H1 (cell line): ENCODE data around the gene DSE. TPM values are rescaled to one million over a fixed set of nuclear protein-coding genes. Genes with fewer than 3 reads are reported as not detected.

Source experiments
- CTCF ChIA-PET: fragments of 300-600 bp; sonication (Branson Sonifier 250); formaldehyde crosslinking; loops from one replicate; lab custom pipeline; 2021; ENCODE audit not compliant: partially characterized antibody; lab: Charles Lee
- POLR2A ChIA-PET: fragments of 300-600 bp; sonication (Branson Sonifier 250); formaldehyde crosslinking; loops from one replicate; lab custom pipeline; 2021; ENCODE audit warnings: inconsistent platforms; ENCODE audit not compliant: partially characterized antibody; lab: Charles Lee
- DNase-seq, 2 experiments: peaks; one replicate each; pipeline versions ENCODE4 v3.0.0 to v3.0.0-alpha.2; 2010 to 2022; ENCODE audit warnings: low spot score in 2 of 2, low read depth in 1 of 2, mixed read lengths in 1 of 2
- FAIRE-seq: peaks from 2 replicates; lab custom pipeline; 2011; peaks lifted over from hg19 to GRCh38; lab: Jason Lieb, UNC
- H2AFZ ChIP-seq: 2 replicates; pipeline ENCODE4 v1.8.1; 2012; ENCODE audit warnings: low read length, inconsistent platforms
- H2AK5ac ChIP-seq: 2 replicates; pipeline ENCODE4 v1.6.1; 2013; ENCODE audit warnings: low read depth, low read length
- H2BK120ac ChIP-seq: replicated peaks from 2 replicates; pipeline ENCODE3; 2013; ENCODE audit warnings: low read depth, low read length, inconsistent platforms
- H2BK12ac ChIP-seq: 2 replicates; pipeline ENCODE4 v1.6.1; 2013; ENCODE audit warnings: low read depth, low read length
- H2BK15ac ChIP-seq: 2 replicates; pipeline ENCODE4 v1.6.1; 2013; ENCODE audit warnings: low read length
- H2BK20ac ChIP-seq: 2 replicates; pipeline ENCODE4 v1.6.1; 2013; ENCODE audit warnings: low read length
- H2BK5ac ChIP-seq: 2 replicates; pipeline ENCODE4 v1.6.1; 2013; ENCODE audit warnings: low read depth, low read length
- H3K14ac ChIP-seq: 2 replicates; pipeline ENCODE4 v1.6.1; 2013; ENCODE audit warnings: inconsistent platforms; ENCODE audit not compliant: insufficient read length
- H3K18ac ChIP-seq: 2 replicates; pipeline ENCODE4 v1.6.1; 2013; ENCODE audit warnings: low read length; ENCODE audit errors: extremely low read depth
- H3K23ac ChIP-seq: 2 replicates; pipeline ENCODE4 v1.6.1; 2013; ENCODE audit warnings: inconsistent platforms; ENCODE audit not compliant: insufficient read length
- H3K23me2 ChIP-seq: 2 replicates; pipeline ENCODE4 v1.6.1; 2013; ENCODE audit warnings: low read depth, low read length
- H3K27ac ChIP-seq: 2 replicates; pipeline ENCODE4 v1.6.1; 2011; ENCODE audit warnings: low read depth, low read length, inconsistent platforms
- H3K27me3 ChIP-seq, 4 experiments: replicated peaks in 1 of 4; 1 replicate in 1 of 4; 2 replicates in 3 of 4; pipeline versions ENCODE4 v1.6.1 to v1.8.1; 2011 to 2013; ENCODE audit warnings: low read length in 3 of 4, mild to moderate bottlenecking in 3 of 4, inconsistent platforms in 2 of 4, mixed read lengths in 2 of 4, moderate library complexity in 1 of 4; ENCODE audit not compliant: control insufficient read depth in 3 of 4, insufficient read depth in 3 of 4; ENCODE audit errors: extremely low read depth in 1 of 4
- H3K36me3 ChIP-seq, 4 experiments: 2 replicates each; pipeline versions ENCODE4 v1.6.1 to v1.8.1; 2011 to 2013; ENCODE audit warnings: mild to moderate bottlenecking in 4 of 4, low read length in 3 of 4, moderate library complexity in 2 of 4, control low read depth in 1 of 4, inconsistent platforms in 1 of 4; ENCODE audit not compliant: insufficient read depth in 4 of 4, control insufficient read depth in 2 of 4
- H3K4ac ChIP-seq: replicated peaks from 2 replicates; pipeline ENCODE3; 2013; ENCODE audit warnings: low read length, low read depth, mixed read lengths, inconsistent platforms; ENCODE audit not compliant: insufficient read length
- H3K4me1 ChIP-seq, 4 experiments: replicated peaks in 1 of 4; 1 replicate in 1 of 4; 2 replicates in 3 of 4; pipeline versions ENCODE4 v1.6.1 to v1.8.1; 2011 to 2013; ENCODE audit warnings: low read length in 3 of 4, inconsistent platforms in 2 of 4, mixed read lengths in 1 of 4; ENCODE audit not compliant: insufficient read depth in 4 of 4, control insufficient read depth in 3 of 4
- H3K4me2 ChIP-seq, 2 experiments: 2 replicates each; pipeline versions ENCODE4 v1.6.1 to v1.8.1; 2011 to 2013; ENCODE audit warnings: low read depth in 2 of 2, low read length in 2 of 2, control low read depth in 1 of 2, inconsistent platforms in 1 of 2, mild to moderate bottlenecking in 1 of 2; ENCODE audit not compliant: insufficient read depth in 1 of 2
- H3K4me3 ChIP-seq, 4 experiments: fragments of 200-600, 300-600 bp in 1 of 4; sonication (generic), shearing (Covaris generic), sonication (Bioruptor Twin) in 1 of 4; 2 replicates each; pipeline versions ENCODE4 v1.5.1 to v1.8.1; 2011 to 2016; ENCODE audit warnings: low read length in 4 of 4, low read depth in 3 of 4, control low read depth in 2 of 4, inconsistent platforms in 2 of 4, mild to moderate bottlenecking in 2 of 4, mixed read lengths in 1 of 4, moderate library complexity in 1 of 4; ENCODE audit not compliant: insufficient read depth in 2 of 4; ENCODE audit errors: extremely low read depth in 1 of 4
- H3K56ac ChIP-seq: replicated peaks from 2 replicates; pipeline ENCODE3; 2013; ENCODE audit warnings: low read depth, mild to moderate bottlenecking, mixed read lengths, low read length, inconsistent platforms; ENCODE audit not compliant: insufficient read length
- H3K79me1 ChIP-seq: 2 replicates; pipeline ENCODE4 v1.6.1; 2013; ENCODE audit warnings: low read depth, low read length, control low read depth
- H3K79me2 ChIP-seq, 2 experiments: 2 replicates each; pipeline versions ENCODE4 v1.6.1 to v1.8.1; 2012 to 2013; ENCODE audit warnings: low read length in 2 of 2, mild to moderate bottlenecking in 2 of 2, inconsistent platforms in 1 of 2; ENCODE audit not compliant: insufficient read depth in 2 of 2, control insufficient read depth in 1 of 2
- H3K9ac ChIP-seq, 4 experiments: replicated peaks in 1 of 4; 1 replicate in 1 of 4; 2 replicates in 3 of 4; pipeline versions ENCODE4 v1.6.1 to v1.8.1; 2011 to 2013; ENCODE audit warnings: low read depth in 3 of 4, low read length in 3 of 4, control low read depth in 2 of 4, mild to moderate bottlenecking in 2 of 4, moderate library complexity in 2 of 4, inconsistent platforms in 1 of 4; ENCODE audit errors: extremely low read depth in 1 of 4
- H3K9me3 ChIP-seq, 2 experiments: 2 replicates each; pipeline versions ENCODE4 v1.6.1 to v1.8.1; 2012 to 2013; ENCODE audit warnings: mild to moderate bottlenecking in 2 of 2, moderate library complexity in 2 of 2, control low read depth in 1 of 2, inconsistent platforms in 1 of 2, low read depth in 1 of 2, low read length in 1 of 2, mixed read lengths in 1 of 2; ENCODE audit not compliant: insufficient read depth in 2 of 2
- H4K20me1 ChIP-seq, 2 experiments: replicated peaks in 1 of 2; 2 replicates each; pipeline versions ENCODE3 to v1.8.1; 2011 to 2013; ENCODE audit warnings: inconsistent platforms in 2 of 2, low read length in 2 of 2, mild to moderate bottlenecking in 1 of 2; ENCODE audit not compliant: insufficient read depth in 2 of 2, control insufficient read depth in 1 of 2
- H4K5ac ChIP-seq: 2 replicates; pipeline ENCODE4 v1.6.1; 2013; ENCODE audit warnings: low read length, low read depth, mixed read lengths, inconsistent platforms; ENCODE audit not compliant: insufficient read length
- H4K8ac ChIP-seq: 2 replicates; pipeline ENCODE4 v1.8.0; 2013; ENCODE audit warnings: mild to moderate bottlenecking, moderate library complexity, low read length, inconsistent platforms; ENCODE audit not compliant: insufficient read depth; ENCODE audit errors: extremely low read depth
- H4K91ac ChIP-seq: replicated peaks from 2 replicates; pipeline ENCODE3; 2013; ENCODE audit warnings: low read length, mixed read lengths, inconsistent platforms; ENCODE audit not compliant: insufficient read length
- KDM5A ChIP-seq: fragments of 200-600 bp; IDR thresholded peaks from 2 replicates; pipeline ENCODE4 v1.7.1; 2012; ENCODE audit warnings: mild to moderate bottlenecking, low read length, inconsistent platforms, mixed read lengths
- PHF8 ChIP-seq: fragments of 200-600 bp; sonication (generic); conservative IDR thresholded peaks from 2 replicates; pipeline ENCODE4 v1.7.1; 2012; ENCODE audit warnings: low read depth, mild to moderate bottlenecking, inconsistent platforms, low read length, moderate library complexity
- POLR2AphosphoS5 ChIP-seq: IDR thresholded peaks from 2 replicates; pipeline ENCODE4 v1.6.1; 2011; ENCODE audit warnings: low read depth, low read length
- TEAD4 ChIP-seq: IDR thresholded peaks from 2 replicates; pipeline ENCODE4 v1.6.1; 2012; ENCODE audit warnings: low read depth, low read length, inconsistent platforms, mixed read lengths
- WGBS, 2 experiments: shearing (Covaris generic) in 1 of 2; methylation state at CpG; one replicate each; pipeline versions ENCODE4 v1.1.6 to v1.1.7; 2013 to 2015; ENCODE audit warnings: low lambda C conversion rate in 2 of 2, mixed read lengths in 2 of 2, inconsistent platforms in 1 of 2, low coverage in 1 of 2, missing lambda C conversion rate in 1 of 2; ENCODE audit not compliant: insufficient replicate concordance in 2 of 2, insufficient coverage in 1 of 2, insufficient read length in 1 of 2; ENCODE audit errors: extremely low coverage in 1 of 2, missing lambda C conversion rate in 1 of 2; 5-methylcytosine and 5-hydroxymethylcytosine counted together
- polyA plus RNA-seq, 7 experiments: library from polyadenylated mRNA; depleted of rRNA in 3 of 7; stranded (reverse) in 5 of 7; unstranded in 2 of 7; fragments of >200 nt in 5 of 7; fragments of 200-250 nt in 2 of 7; gene quantifications; 1 replicate in 5 of 7; 2 replicates in 1 of 7; 4 replicates in 1 of 7; pipeline versions ENCODE4 v1.2.1 to v1.2.3, GENCODE V29; 2011 to 2013; ENCODE audit warnings: missing spikeins in 2 of 7, mixed read lengths in 2 of 7
- total RNA-seq: library from RNA; stranded (reverse); fragmentation: NEBNext Ultra II Directional; extraction: Animal tissue kit (Norgen Biotek cat#: 25700); gene quantifications from 2 replicates; pipeline ENCODE4 v1.2.1, GENCODE V29; 2021

The DSE gene
- total and polyA plus RNA-seq, 2 of the 8 experiments (the other 6 are each of a cell fraction or from before 2014, with no cell fraction given), result 32.5 to 94.4 TPM

DNA sequence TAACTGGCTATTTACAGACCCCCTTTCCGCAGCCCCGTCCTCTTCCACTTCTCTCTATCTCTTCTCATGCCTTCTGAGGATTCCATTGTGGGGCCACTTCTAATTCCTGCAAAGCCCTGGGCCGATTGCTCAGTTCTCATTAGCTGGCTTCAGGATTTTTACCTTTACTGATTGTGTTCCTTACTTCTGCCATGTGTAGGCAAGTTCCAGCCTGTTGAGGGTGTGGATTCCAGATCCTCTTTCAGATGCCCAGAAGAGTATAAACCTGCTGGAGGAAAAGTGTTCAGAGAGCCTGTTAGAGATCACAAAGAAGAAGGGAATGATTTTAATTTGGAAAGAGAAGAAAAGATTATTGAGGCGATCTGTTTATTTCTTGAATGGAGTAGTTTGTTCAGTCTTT is 5.4 kb downstream of the DSE start:
- CTCF ChIA-PET, result interaction anchor here (1.1 to 1.5 kb wide), 2 partner anchors 17 to 88 kb away, joined by 3 to 5 read pairs; no protein-coding TSS in a partner anchor
- H3K56ac ChIP-seq, result no peak overlapping the region
- peaks cover 2 to 4% of the 10 kb centered on the region in 2 experiments for H4K20me1 ChIP-seq
- H2BK120ac ChIP-seq, result no peak overlapping the region
- no peak overlapping the region for H3K14ac ChIP-seq
- no peak overlapping the region for H3K4me2 ChIP-seq
- H3K27ac ChIP-seq, result no peak overlapping the region
- H2AFZ ChIP-seq, result no peak overlapping the region
- DNase-seq (no peak), FAIRE-seq (peak; percentile 48)
- no peak overlapping the region for H3K18ac ChIP-seq
- H3K4me1 ChIP-seq, result no peaks in the 10 kb centered on the region; a peak in 1 of 7 replicates
- H4K91ac ChIP-seq, result no peak overlapping the region
- 80 to 100% methylated on average over 1 to 4 of the region's 4 CpGs for WGBS, 2 experiments
- no peak overlapping the region for H2BK15ac ChIP-seq
- no peak overlapping the region for H2BK5ac ChIP-seq
- no peaks in the 10 kb centered on the region for H3K9me3 ChIP-seq
- no peak overlapping the region for H4K5ac ChIP-seq
- no peak overlapping the region for H3K9ac ChIP-seq
- peaks cover 3 to 93% of the 10 kb centered on the region in 2 experiments; a peak in 3 of 4 replicates for H3K79me2 ChIP-seq
- no peak overlapping the region for H2AK5ac ChIP-seq
- H2BK20ac ChIP-seq, result no peak overlapping the region
- H3K23me2 ChIP-seq, result no peaks in the 10 kb centered on the region; the same call in 1 of the 2 replicates
- peaks cover 4% of the 10 kb centered on the region; the same call in 1 of the 2 replicates for H3K79me1 ChIP-seq
- no peak for TF ChIP-seq KDM5A
- TF ChIP-seq PHF8, result no peak
- TF ChIP-seq TEAD4, result no peak
- no peak for TF ChIP-seq POLR2AphosphoS5
- H3K36me3 ChIP-seq, result peaks cover 0 to 6% (median 0%) of the 10 kb centered on the region in 4 experiments; a peak in 2 of 8 replicates
- H4K8ac ChIP-seq, result no peak overlapping the region
- POLR2A ChIA-PET, result interaction anchor here (1.2 to 1.3 kb wide), 3 partner anchors 13 to 70 kb away, joined by 3 to 4 read pairs (median 4); no protein-coding TSS in a partner anchor
- no peak overlapping the region for H2BK12ac ChIP-seq
- no peak overlapping the region for H3K23ac ChIP-seq
- H3K4ac ChIP-seq, result no peak overlapping the region
- no peaks in the 10 kb centered on the region for H3K27me3 ChIP-seq
- no peak overlapping the region for H3K4me3 ChIP-seq
